Hepatocyte (in vitro differentiated cells): ENCODE data around the gene ADGRG7. TPM values are rescaled to one million over a fixed set of nuclear protein-coding genes. Genes with fewer than 3 reads are reported as not detected.

Source experiments
- DNase-seq: peaks from one replicate; pipeline ENCODE4 v3.0.0-alpha.2; 2016; ENCODE audit warnings: low spot score
- H2AFZ ChIP-seq: fragments of 200-600 bp; sonication (generic); 2 replicates; pipeline ENCODE4 v1.6.0; 2016; ENCODE audit warnings: antibody characterized with exemption, mild to moderate bottlenecking
- H3K27ac ChIP-seq: fragments of 200-600 bp; sonication (generic); 2 replicates; pipeline ENCODE4 v1.5.1; 2016; ENCODE audit warnings: mild to moderate bottlenecking
- H3K27me3 ChIP-seq: fragments of 200-600 bp; sonication (generic); 2 replicates; pipeline ENCODE4 v1.6.1; 2016
- H3K36me3 ChIP-seq: fragments of 200-600 bp; sonication (generic); replicated peaks from 2 replicates; pipeline ENCODE4 v1.5.1; 2016; ENCODE audit warnings: low read depth; ENCODE audit not compliant: insufficient read depth
- H3K4me1 ChIP-seq: fragments of 200-600 bp; sonication (generic); 2 replicates; pipeline ENCODE4 v1.5.1; 2016; ENCODE audit warnings: mild to moderate bottlenecking, moderate library complexity; ENCODE audit not compliant: insufficient read depth
- H3K4me2 ChIP-seq: fragments of 200-600 bp; sonication (generic); 2 replicates; pipeline ENCODE4 v1.6.0; 2016
- H3K4me3 ChIP-seq: fragments of 200-600 bp; sonication (generic); 2 replicates; pipeline ENCODE4 v1.5.1; 2016; ENCODE audit warnings: mild to moderate bottlenecking
- H3K79me2 ChIP-seq: fragments of 200-600 bp; sonication (generic); 2 replicates; pipeline ENCODE4 v1.6.0; 2017; ENCODE audit warnings: mild to moderate bottlenecking
- H3K9me2 ChIP-seq: fragments of 200-600 bp; sonication (generic); replicated peaks from 2 replicates; pipeline ENCODE4 v1.6.0; 2017; ENCODE audit warnings: mild to moderate bottlenecking; ENCODE audit not compliant: insufficient read depth
- H3K9me3 ChIP-seq: fragments of 200-600 bp; sonication (generic); 2 replicates; pipeline ENCODE4 v1.5.1; 2016; ENCODE audit warnings: low read depth, mild to moderate bottlenecking
- H4K20me1 ChIP-seq: fragments of 200-600 bp; sonication (generic); 2 replicates; pipeline ENCODE4 v1.6.0; 2016; ENCODE audit warnings: mild to moderate bottlenecking; ENCODE audit not compliant: insufficient read depth, poor library complexity, severe bottlenecking
- EZH2 ChIP-seq: fragments of 200-600 bp; sonication (generic); IDR thresholded peaks from 2 replicates; pipeline ENCODE4 v1.6.1; 2016; ENCODE audit warnings: antibody characterized with exemption, mild to moderate bottlenecking, borderline replicate concordance
- EZH2phosphoT487 ChIP-seq: fragments of 200-600 bp; sonication (generic); IDR thresholded peaks from one replicate; pipeline ENCODE4 v1.6.1; 2018; ENCODE audit warnings: antibody characterized with exemption, mild to moderate bottlenecking, low read depth, moderate library complexity; ENCODE audit not compliant: unreplicated experiment, severe bottlenecking
- WGBS: methylation state at CpG from one replicate; pipeline ENCODE4 v1.1.6; 2016; ENCODE audit warnings: low lambda C conversion rate; ENCODE audit errors: missing lambda C conversion rate; 5-methylcytosine and 5-hydroxymethylcytosine counted together
- polyA plus RNA-seq: library from polyadenylated mRNA; unstranded; fragments of >200 nt; fragmentation: Nextera tagmentation; extraction: Ambion mirVana; gene quantifications from 2 replicates; pipeline ENCODE4 v1.2.1, GENCODE V29; 2016
- total RNA-seq: library from RNA; depleted of rRNA; stranded (reverse); fragments of >200 nt; gene quantifications from 2 replicates; pipeline ENCODE4 v1.2.3, GENCODE V29; 2014
- TF ChIP-seq, protein P1 (sequence below): fragments of 200-600 bp; sonication (generic); IDR thresholded peaks from 2 replicates; pipeline ENCODE4 v1.5.1; 2016; ENCODE audit warnings: antibody characterized with exemption, mild to moderate bottlenecking; ENCODE audit not compliant: poor library complexity

ADGRG7 gene
- total and polyA plus RNA-seq, 2 experiments from 2014 or later = 4.9 to 33.3 TPM

DNA sequence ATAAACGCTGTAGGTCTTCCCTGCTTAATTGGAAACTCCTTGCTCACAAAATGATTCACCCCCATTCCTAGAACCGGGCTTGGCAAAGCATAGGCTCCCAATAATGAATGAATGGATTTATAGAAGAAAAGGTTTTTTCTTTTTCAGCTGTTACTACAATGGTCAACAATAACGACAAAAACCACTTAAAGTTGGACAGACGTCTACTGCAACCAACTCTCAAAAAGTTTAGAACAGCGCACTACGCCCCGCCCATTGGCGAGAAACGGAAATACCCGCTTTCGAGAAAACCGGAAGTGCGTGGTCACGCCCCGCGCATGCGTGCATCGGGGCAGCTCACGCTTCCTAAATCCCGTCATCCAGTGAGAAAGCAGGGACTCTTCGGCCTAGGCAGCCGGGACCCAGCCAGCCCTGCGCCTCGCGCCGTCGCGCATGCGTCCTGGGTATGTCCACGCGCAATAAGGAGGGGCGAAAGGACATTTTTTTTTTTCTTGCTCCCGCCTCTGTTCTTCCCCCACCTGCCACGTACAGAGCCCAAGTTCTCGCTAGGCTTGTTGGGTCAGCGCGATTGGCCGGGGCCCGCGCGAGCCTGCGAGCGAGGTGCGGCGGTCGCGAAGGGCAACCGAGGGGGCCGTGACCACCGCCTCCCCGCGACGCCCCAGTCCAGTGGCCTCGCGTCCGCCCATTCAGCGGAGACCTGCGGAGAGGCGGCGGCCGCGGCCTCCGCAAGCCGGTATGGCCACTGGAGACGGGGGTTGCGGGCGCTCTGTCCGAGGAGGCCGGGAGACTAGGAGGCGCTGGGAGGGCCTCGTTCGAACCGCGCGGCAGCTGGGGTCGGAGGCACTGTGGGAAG, 99.8 kb downstream of the ADGRG7 start, which contains the start of gene TFG:
Gene TFG (plus strand): TSS at position 506 of the 853 bp plus-strand sequence. CDS start 4,192 bp downstream, outside the sequence.
- peaks cover 13% of the 10 kb centered on the region for H3K4me1 ChIP-seq
- WGBS = 3% methylated on average over 74 of the region's 76 CpGs
- H4K20me1 ChIP-seq = peaks cover 39% of the 10 kb centered on the region
- H2AFZ ChIP-seq = peak within 1 kb of the TSS; percentile 58
- peak; percentile 100 for DNase-seq
- no peaks in the 10 kb centered on the region for H3K36me3 ChIP-seq
- H3K4me2 ChIP-seq = peak within 1 kb of the TSS; percentile 85
- peak within 1 kb of the TSS; percentile 99 for H3K27ac ChIP-seq
- H3K9me2 ChIP-seq = no peaks in the 10 kb centered on the region
- peak within 1 kb of the TSS; percentile 93 for H3K4me3 ChIP-seq
- H3K79me2 ChIP-seq = peaks cover 44% of the 10 kb centered on the region
- TF ChIP-seq EZH2phosphoT487 (no peak), EZH2 (no peak)
- TF ChIP-seq, protein P1, sequence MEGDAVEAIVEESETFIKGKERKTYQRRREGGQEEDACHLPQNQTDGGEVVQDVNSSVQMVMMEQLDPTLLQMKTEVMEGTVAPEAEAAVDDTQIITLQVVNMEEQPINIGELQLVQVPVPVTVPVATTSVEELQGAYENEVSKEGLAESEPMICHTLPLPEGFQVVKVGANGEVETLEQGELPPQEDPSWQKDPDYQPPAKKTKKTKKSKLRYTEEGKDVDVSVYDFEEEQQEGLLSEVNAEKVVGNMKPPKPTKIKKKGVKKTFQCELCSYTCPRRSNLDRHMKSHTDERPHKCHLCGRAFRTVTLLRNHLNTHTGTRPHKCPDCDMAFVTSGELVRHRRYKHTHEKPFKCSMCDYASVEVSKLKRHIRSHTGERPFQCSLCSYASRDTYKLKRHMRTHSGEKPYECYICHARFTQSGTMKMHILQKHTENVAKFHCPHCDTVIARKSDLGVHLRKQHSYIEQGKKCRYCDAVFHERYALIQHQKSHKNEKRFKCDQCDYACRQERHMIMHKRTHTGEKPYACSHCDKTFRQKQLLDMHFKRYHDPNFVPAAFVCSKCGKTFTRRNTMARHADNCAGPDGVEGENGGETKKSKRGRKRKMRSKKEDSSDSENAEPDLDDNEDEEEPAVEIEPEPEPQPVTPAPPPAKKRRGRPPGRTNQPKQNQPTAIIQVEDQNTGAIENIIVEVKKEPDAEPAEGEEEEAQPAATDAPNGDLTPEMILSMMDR = no peak
- H3K27me3 ChIP-seq = no peaks in the 10 kb centered on the region
- no peaks in the 10 kb centered on the region for H3K9me3 ChIP-seq

DNA sequence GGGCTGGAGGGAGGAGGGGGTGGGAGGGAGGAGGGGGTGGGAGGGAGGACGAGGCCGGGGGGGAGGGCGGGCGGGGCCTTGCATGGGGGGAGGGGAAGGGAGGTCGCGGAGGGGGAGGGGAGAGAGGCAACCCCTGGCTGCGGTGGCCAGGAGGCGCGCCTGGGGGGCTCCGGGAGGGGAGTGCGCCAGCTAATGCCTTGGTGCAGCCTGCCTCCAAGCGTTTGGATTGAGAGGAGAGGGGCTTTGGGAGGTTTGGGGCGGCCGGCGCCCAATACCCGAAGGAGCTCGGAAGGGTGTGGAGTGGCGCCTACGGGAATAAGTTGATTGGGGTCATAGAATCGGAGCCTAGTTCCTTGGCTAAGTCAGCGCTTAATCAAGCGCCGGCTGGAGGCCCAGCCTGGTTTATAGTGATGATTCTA, 100.5 kb downstream of the ADGRG7 start:
- peak overlapping the region; percentile 99 for H3K27ac ChIP-seq
- peaks cover 50% of the 10 kb centered on the region for H3K79me2 ChIP-seq
- H3K4me1 ChIP-seq = peaks cover 13% of the 10 kb centered on the region
- H3K27me3 ChIP-seq = no peaks in the 10 kb centered on the region
- H3K9me3 ChIP-seq = no peaks in the 10 kb centered on the region
- H3K4me2 ChIP-seq = peak overlapping the region; percentile 85
- no peaks in the 10 kb centered on the region for H3K9me2 ChIP-seq
- under 1% methylated on average over 13 of the region's 23 CpGs for WGBS
- peak overlapping the region; percentile 93 for H3K4me3 ChIP-seq
- TF ChIP-seq, protein P1 = peak; percentile 32
- TF ChIP-seq EZH2phosphoT487 = no peak
- TF ChIP-seq EZH2 = no peak
- peaks cover 45% of the 10 kb centered on the region for H4K20me1 ChIP-seq
- DNase-seq = peak; percentile 80
- H2AFZ ChIP-seq = peak overlapping the region; percentile 57
- no peaks in the 10 kb centered on the region for H3K36me3 ChIP-seq

DNA sequence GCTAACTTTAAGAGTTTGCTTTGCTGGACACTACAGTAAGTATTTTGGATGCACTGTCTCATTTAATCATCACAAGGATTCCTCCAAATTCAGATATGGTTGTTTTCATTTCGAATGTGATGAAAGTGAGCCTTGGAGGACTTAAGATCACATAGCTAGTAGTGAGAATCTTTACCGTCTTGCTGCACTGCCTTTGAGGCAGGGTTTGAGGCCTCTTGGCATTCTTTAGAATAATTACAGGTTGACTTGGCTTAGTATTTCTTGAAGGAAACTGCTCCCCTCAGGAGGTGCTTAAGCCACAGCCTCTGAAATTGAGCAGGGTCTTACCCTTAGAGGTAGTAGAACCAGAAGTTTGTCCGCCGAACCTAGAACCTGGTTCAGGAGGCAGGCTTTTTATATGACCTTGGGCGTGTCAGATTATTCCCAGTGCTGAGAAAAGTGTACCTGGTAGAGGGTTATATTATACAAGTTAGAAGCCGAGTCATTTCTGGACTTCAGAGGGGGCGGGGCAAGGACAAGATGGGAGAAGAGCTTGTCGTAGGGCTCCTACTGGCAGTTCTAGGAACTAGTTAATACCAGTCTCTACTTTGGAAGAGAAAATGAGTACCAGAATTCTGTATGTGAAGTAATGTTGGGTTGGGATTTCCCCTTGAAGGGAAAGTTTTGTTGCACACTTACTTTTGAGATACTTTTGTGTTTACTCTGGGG, 101.0 kb downstream of the ADGRG7 start:
- peaks cover 56% of the 10 kb centered on the region for H3K79me2 ChIP-seq
- TF ChIP-seq, protein P1 = peak; percentile 29
- no peak for TF ChIP-seq EZH2phosphoT487
- H3K4me2 ChIP-seq = peak overlapping the region; percentile 85
- 20% methylated on average over 8 of the region's 8 CpGs for WGBS
- H3K27ac ChIP-seq = peak overlapping the region; percentile 99
- peak overlapping the region; percentile 93 for H3K4me3 ChIP-seq
- no peaks in the 10 kb centered on the region for H3K9me2 ChIP-seq
- H3K27me3 ChIP-seq = no peaks in the 10 kb centered on the region
- peak overlapping the region; percentile 57 for H2AFZ ChIP-seq
- DNase-seq = peak; percentile 81
- H3K4me1 ChIP-seq = peaks cover 13% of the 10 kb centered on the region
- no peaks in the 10 kb centered on the region for H3K9me3 ChIP-seq
- H3K36me3 ChIP-seq = no peaks in the 10 kb centered on the region
- peaks cover 51% of the 10 kb centered on the region for H4K20me1 ChIP-seq
